HepG2 (cell line): ENCODE measurements around the gene PLA2G4D. TPM values are rescaled to one million over a fixed set of nuclear protein-coding genes. Genes with fewer than 3 reads are reported as not detected.

ENCODE experiments used
- ATAC-seq: fragments of 200-7000 bp; cut with Tn5 transposase; 3 replicates; pipeline ENCODE4 v1.9.1; 2020; ENCODE audit warnings: mild to moderate bottlenecking, moderate library complexity
- BruUV-seq: library from RNA; stranded (reverse); fragments of 400-500 nt; replicated peaks from 2 replicates; lab custom pipeline; 2021; lab: Mats Ljungman, UMichigan
- CTCF ChIA-PET: fragments of 300-600 bp; formaldehyde crosslinking; extraction: SDS; loops from one replicate; lab custom pipeline; 2021; ENCODE audit warnings: low total read pairs, inconsistent platforms, low intra/inter-chr PET ratio; lab: Yijun Ruan, JAX
- POLR2A ChIA-PET: fragments of 350-600 bp; sonication (Branson Sonifier 250); formaldehyde crosslinking; loops from one replicate; lab custom pipeline; 2020; ENCODE audit warnings: antibody characterized with exemption, inconsistent platforms; lab: Yijun Ruan, JAX
- DNase-seq: peaks from one replicate; pipeline ENCODE4 v3.0.0-alpha.2; 2015; ENCODE audit warnings: low spot score
- FAIRE-seq: peaks from 3 replicates; lab custom pipeline; 2011; peaks lifted over from hg19 to GRCh38; lab: Jason Lieb, UNC
- H2AFZ ChIP-seq: one replicate; pipeline ENCODE4 v1.6.1; 2011; ENCODE audit warnings: low read length, inconsistent platforms
- H3K27ac ChIP-seq: fragments of 300-600 bp; 3 replicates; pipeline ENCODE4 v1.8.0; 2011; ENCODE audit warnings: mixed run types, mild to moderate bottlenecking, mixed read lengths, low read length, inconsistent platforms; ENCODE audit not compliant: insufficient read depth; ENCODE audit errors: extremely low read length
- H3K27me3 ChIP-seq, 2 experiments: fragments of 200-600 bp in 1 of 2; 2 replicates in 1 of 2; 3 replicates in 1 of 2; pipeline versions ENCODE4 v1.6.0 to v1.8.0; 2011; ENCODE audit warnings: low read length in 2 of 2, mild to moderate bottlenecking in 2 of 2, moderate library complexity in 2 of 2, inconsistent platforms in 1 of 2; ENCODE audit not compliant: insufficient read depth in 2 of 2, control insufficient read depth in 1 of 2
- H3K36me3 ChIP-seq, 2 experiments: fragments of 200-600 bp in 1 of 2; replicated peaks in 1 of 2; 2 replicates in 1 of 2; 3 replicates in 1 of 2; pipeline versions ENCODE4 v1.5.1 to v1.8.0; 2011; ENCODE audit warnings: low read length in 2 of 2, inconsistent platforms in 1 of 2; ENCODE audit not compliant: insufficient read depth in 2 of 2, control insufficient read depth in 1 of 2
- H3K4me1 ChIP-seq: 2 replicates; pipeline ENCODE4 v1.5.1; 2012; ENCODE audit warnings: low read length, inconsistent platforms; ENCODE audit not compliant: insufficient read depth
- H3K4me2 ChIP-seq: 2 replicates; pipeline ENCODE4 v1.6.0; 2011; ENCODE audit warnings: low read depth, low read length, inconsistent platforms
- H3K4me3 ChIP-seq, 3 experiments: fragments of 200-600 bp in 1 of 3; sonication (generic), shearing (Covaris generic) in 1 of 3; replicated peaks in 1 of 3; 2 replicates each; pipeline ENCODE4 v1.5.1; 2011 to 2016; ENCODE audit warnings: low read length in 3 of 3, inconsistent platforms in 2 of 3, low read depth in 2 of 3, mild to moderate bottlenecking in 2 of 3, control low read depth in 1 of 3, mixed read lengths in 1 of 3; ENCODE audit not compliant: insufficient read depth in 1 of 3
- H3K79me2 ChIP-seq: one replicate; pipeline ENCODE4 v1.6.1; 2011; ENCODE audit warnings: low read length, inconsistent platforms; ENCODE audit not compliant: insufficient read depth
- H3K9ac ChIP-seq: 2 replicates; pipeline ENCODE4 v1.6.0; 2011; ENCODE audit warnings: mild to moderate bottlenecking, low read depth, low read length, inconsistent platforms; ENCODE audit not compliant: insufficient read depth
- H3K9me3 ChIP-seq: 2 replicates; pipeline ENCODE4 v1.5.1; 2012; ENCODE audit warnings: mild to moderate bottlenecking, low read length
- H4K20me1 ChIP-seq: 2 replicates; pipeline ENCODE4 v1.6.0; 2011; ENCODE audit warnings: inconsistent platforms, mild to moderate bottlenecking, low read length, moderate library complexity; ENCODE audit not compliant: insufficient read depth
- EEA1 ChIP-seq: sonication (generic); formaldehyde crosslinking; IDR thresholded peaks from 2 replicates; pipeline ENCODE4 v1.5.1; 2020; ENCODE audit warnings: mild to moderate bottlenecking, missing genetic modification reagents, borderline replicate concordance
- MAFF ChIP-seq: IDR thresholded peaks from 2 replicates; pipeline ENCODE4 v1.6.1; 2011; ENCODE audit warnings: low read depth, low read length, improper control_type of control experiment
- NFYB ChIP-seq: sonication (generic); formaldehyde crosslinking; IDR thresholded peaks from 2 replicates; pipeline ENCODE4 v1.4.0; 2020; ENCODE audit warnings: missing genetic modification reagents
- NFYC ChIP-seq: IDR thresholded peaks from 2 replicates; pipeline ENCODE4 v1.6.1; 2016; ENCODE audit warnings: missing genetic modification reagents, missing compliant biosample characterization
- PLRG1 ChIP-seq: fragments of 450-650 bp; conservative IDR thresholded peaks from 2 replicates; pipeline ENCODE4 v1.6.1; 2016
- SATB2 ChIP-seq: sonication (generic); formaldehyde crosslinking; IDR thresholded peaks from 2 replicates; pipeline ENCODE4 v1.5.0; 2020; ENCODE audit warnings: missing genetic modification reagents
- SRY ChIP-seq: sonication (generic); formaldehyde crosslinking; IDR thresholded peaks from 2 replicates; pipeline ENCODE4 v1.8.0; 2022; ENCODE audit warnings: mild to moderate bottlenecking, missing genetic modification reagents
- ZFX ChIP-seq: sonication (generic); formaldehyde crosslinking; IDR thresholded peaks from 2 replicates; pipeline ENCODE4 v1.4.0; 2020; ENCODE audit warnings: mild to moderate bottlenecking, low read depth, missing genetic modification reagents, moderate library complexity
- ZIK1 ChIP-seq: sonication (generic); formaldehyde crosslinking; IDR thresholded peaks from 2 replicates; pipeline ENCODE4 v1.5.0; 2020; ENCODE audit warnings: mild to moderate bottlenecking, low read depth, missing genetic modification reagents, borderline replicate concordance
- ZNF121 ChIP-seq: sonication (generic); formaldehyde crosslinking; IDR thresholded peaks from 2 replicates; pipeline ENCODE4 v1.5.0; 2020; ENCODE audit warnings: mild to moderate bottlenecking, missing genetic modification reagents
- ZNF263 ChIP-seq: sonication (generic); formaldehyde crosslinking; IDR thresholded peaks from 2 replicates; pipeline ENCODE4 v1.4.0; 2020; ENCODE audit warnings: missing genetic modification reagents
- ZNF737 ChIP-seq: sonication (generic); formaldehyde crosslinking; IDR thresholded peaks from 2 replicates; pipeline ENCODE4 v1.5.0; 2020; ENCODE audit warnings: missing genetic modification reagents, mild to moderate bottlenecking, borderline replicate concordance
- ZNF746 ChIP-seq: sonication (generic); formaldehyde crosslinking; IDR thresholded peaks from 2 replicates; pipeline ENCODE4 v1.8.0; 2022; ENCODE audit warnings: mild to moderate bottlenecking, missing genetic modification reagents
- ZNF777 ChIP-seq: sonication (generic); formaldehyde crosslinking; IDR thresholded peaks from 2 replicates; pipeline ENCODE4 v1.4.0; 2020; ENCODE audit warnings: missing genetic modification reagents
- ZSCAN9 ChIP-seq: IDR thresholded peaks from 2 replicates; pipeline ENCODE4 v1.6.1; 2016; ENCODE audit warnings: borderline replicate concordance
- WGBS: methylation state at CpG from one replicate; pipeline ENCODE4 v1.1.6; 2017; ENCODE audit warnings: low lambda C conversion rate; 5-methylcytosine and 5-hydroxymethylcytosine counted together
- in situ Hi-C: cut with HindIII; loops from 2 replicates; pipeline ENCODE4 v1.10.0; 2017; ENCODE audit warnings: low pct_unique_long_range_greater_than_20kb; ENCODE audit not compliant: extremely low pct_ligation_motif_present
- intact Hi-C: fragments of 100-400 bp; cut with micrococcal nuclease; formaldehyde crosslinking; loops from one replicate; pipeline ENCODE4 v1.10.0; 2022; ENCODE audit not compliant: unreplicated experiment
- polyA plus RNA-seq, 8 experiments: library from polyadenylated mRNA; depleted of rRNA in 3 of 8; stranded (reverse) in 7 of 8; unstranded in 1 of 8; fragments of >200 nt; fragmentation: Illumina TruSeq in 4 of 8; extraction: Trizol in 4 of 8; gene quantifications; 2 replicates each; pipeline versions ENCODE4 v1.2.1 to v1.2.3, GENCODE V29; 2011 to 2016; ENCODE audit warnings: low read depth in 4 of 8, missing spikeins in 1 of 8, mixed read lengths in 1 of 8; ENCODE audit not compliant: insufficient read depth in 1 of 8
- total RNA-seq, 5 experiments: library from RNA; depleted of rRNA; stranded (reverse); fragments of >200 nt; fragmentation: Illumina TruSeq; extraction: Trizol; gene quantifications; 2 replicates each; pipeline ENCODE4 v1.2.3, GENCODE V29; 2016; ENCODE audit warnings: low read depth in 1 of 5
- TF ChIP-seq, protein P1 (sequence below): sonication (generic); formaldehyde crosslinking; IDR thresholded peaks from 2 replicates; pipeline ENCODE4 v1.4.0; 2020; ENCODE audit warnings: missing genetic modification reagents, mild to moderate bottlenecking, borderline replicate concordance
- TF ChIP-seq, protein P2 (sequence below): sonication (generic); formaldehyde crosslinking; conservative IDR thresholded peaks from 2 replicates; pipeline ENCODE4 v1.8.0; 2022; ENCODE audit warnings: missing genetic modification reagents
- TF ChIP-seq, protein P3 (sequence below): sonication (generic); formaldehyde crosslinking; IDR thresholded peaks from 2 replicates; pipeline ENCODE4 v1.4.0; 2020; ENCODE audit warnings: missing genetic modification reagents

PLA2G4D gene
- total and polyA plus RNA-seq, 2 of the 13 experiments (the other 11 are each of a cell fraction or from before 2014, with no cell fraction given), result 0.04 to 0.21 TPM

DNA sequence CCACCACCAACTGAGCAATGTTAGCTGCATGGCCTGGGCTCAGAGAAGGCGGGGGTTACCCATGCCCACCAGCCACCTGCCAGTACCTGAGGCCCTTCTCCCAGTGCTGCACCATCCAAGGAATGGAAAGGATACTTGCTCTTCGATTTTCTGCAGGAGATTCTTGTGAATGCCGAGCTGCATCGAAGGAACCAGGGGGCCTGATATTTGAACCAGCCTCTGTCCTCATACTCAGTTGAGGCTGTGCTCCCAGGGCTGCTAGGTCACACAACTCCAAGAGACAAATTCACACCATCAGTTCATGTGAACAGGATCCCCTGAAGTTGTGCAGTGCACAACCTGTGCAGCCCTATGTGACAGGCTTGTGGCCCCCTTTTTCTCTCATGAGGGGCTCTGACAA is 44.0 kb upstream of the PLA2G4D start:
- H3K36me3 ChIP-seq, result no peaks in the 10 kb centered on the region
- peaks cover 81% of the 10 kb centered on the region for H3K4me1 ChIP-seq
- 80% methylated on average over 1 of the region's 4 CpGs for WGBS
- peak overlapping the region; percentile 48 for H3K4me2 ChIP-seq
- TF ChIP-seq, protein P1, sequence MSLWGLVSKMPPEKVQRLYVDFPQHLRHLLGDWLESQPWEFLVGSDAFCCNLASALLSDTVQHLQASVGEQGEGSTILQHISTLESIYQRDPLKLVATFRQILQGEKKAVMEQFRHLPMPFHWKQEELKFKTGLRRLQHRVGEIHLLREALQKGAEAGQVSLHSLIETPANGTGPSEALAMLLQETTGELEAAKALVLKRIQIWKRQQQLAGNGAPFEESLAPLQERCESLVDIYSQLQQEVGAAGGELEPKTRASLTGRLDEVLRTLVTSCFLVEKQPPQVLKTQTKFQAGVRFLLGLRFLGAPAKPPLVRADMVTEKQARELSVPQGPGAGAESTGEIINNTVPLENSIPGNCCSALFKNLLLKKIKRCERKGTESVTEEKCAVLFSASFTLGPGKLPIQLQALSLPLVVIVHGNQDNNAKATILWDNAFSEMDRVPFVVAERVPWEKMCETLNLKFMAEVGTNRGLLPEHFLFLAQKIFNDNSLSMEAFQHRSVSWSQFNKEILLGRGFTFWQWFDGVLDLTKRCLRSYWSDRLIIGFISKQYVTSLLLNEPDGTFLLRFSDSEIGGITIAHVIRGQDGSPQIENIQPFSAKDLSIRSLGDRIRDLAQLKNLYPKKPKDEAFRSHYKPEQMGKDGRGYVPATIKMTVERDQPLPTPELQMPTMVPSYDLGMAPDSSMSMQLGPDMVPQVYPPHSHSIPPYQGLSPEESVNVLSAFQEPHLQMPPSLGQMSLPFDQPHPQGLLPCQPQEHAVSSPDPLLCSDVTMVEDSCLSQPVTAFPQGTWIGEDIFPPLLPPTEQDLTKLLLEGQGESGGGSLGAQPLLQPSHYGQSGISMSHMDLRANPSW (CRISPR knock-in tag), result no peak
- no peak for TF ChIP-seq MAFF
- 0 out of 2 replicates have a peak, but pooled peaks have one; percentile 28 for TF ChIP-seq ZNF777 (CRISPR knock-in tag)
- no peak for TF ChIP-seq ZNF121 (CRISPR knock-in tag)
- no peak for TF ChIP-seq EEA1 (CRISPR knock-in tag)
- TF ChIP-seq SATB2 (CRISPR knock-in tag), result no peak
- TF ChIP-seq PLRG1, result no peak
- TF ChIP-seq ZIK1, result 0 out of 2 replicates have a peak, but pooled peaks have one; percentile 1
- no peak for TF ChIP-seq NFYC (CRISPR knock-in tag)
- TF ChIP-seq ZNF263 (CRISPR knock-in tag), result 0 out of 2 replicates have a peak, but pooled peaks have one; percentile 4
- TF ChIP-seq SRY (CRISPR knock-in tag), result 0 out of 2 replicates have a peak, but pooled peaks have one; percentile 15
- TF ChIP-seq, protein P2, sequence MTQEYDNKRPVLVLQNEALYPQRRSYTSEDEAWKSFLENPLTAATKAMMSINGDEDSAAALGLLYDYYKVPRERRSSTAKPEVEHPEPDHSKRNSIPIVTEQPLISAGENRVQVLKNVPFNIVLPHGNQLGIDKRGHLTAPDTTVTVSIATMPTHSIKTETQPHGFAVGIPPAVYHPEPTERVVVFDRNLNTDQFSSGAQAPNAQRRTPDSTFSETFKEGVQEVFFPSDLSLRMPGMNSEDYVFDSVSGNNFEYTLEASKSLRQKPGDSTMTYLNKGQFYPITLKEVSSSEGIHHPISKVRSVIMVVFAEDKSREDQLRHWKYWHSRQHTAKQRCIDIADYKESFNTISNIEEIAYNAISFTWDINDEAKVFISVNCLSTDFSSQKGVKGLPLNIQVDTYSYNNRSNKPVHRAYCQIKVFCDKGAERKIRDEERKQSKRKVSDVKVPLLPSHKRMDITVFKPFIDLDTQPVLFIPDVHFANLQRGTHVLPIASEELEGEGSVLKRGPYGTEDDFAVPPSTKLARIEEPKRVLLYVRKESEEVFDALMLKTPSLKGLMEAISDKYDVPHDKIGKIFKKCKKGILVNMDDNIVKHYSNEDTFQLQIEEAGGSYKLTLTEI, result no peak
- TF ChIP-seq NFYB (CRISPR knock-in tag), result no peak
- TF ChIP-seq ZSCAN9 (CRISPR knock-in tag), result no peak
- no peak for TF ChIP-seq ZFX (CRISPR knock-in tag)
- TF ChIP-seq, protein P3, sequence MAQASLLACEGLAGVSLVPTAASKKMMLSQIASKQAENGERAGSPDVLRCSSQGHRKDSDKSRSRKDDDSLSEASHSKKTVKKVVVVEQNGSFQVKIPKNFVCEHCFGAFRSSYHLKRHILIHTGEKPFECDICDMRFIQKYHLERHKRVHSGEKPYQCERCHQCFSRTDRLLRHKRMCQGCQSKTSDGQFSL, result no peak
- TF ChIP-seq ZNF737, result no peak
- no peak for TF ChIP-seq ZNF746
- DNase-seq (no peak), FAIRE-seq (no peak), ATAC-seq (no peak)
- H3K4me3 ChIP-seq, result no peak overlapping the region
- no peaks in the 10 kb centered on the region for H4K20me1 ChIP-seq
- intact Hi-C loops, result loop anchor here (5.0 kb wide), 1 partner anchor 71 kb away; no protein-coding TSS in a partner anchor
- no peak overlapping the region for H2AFZ ChIP-seq
- in situ Hi-C loops, result loop anchor here (5.0 kb wide), 2 partner anchors 71 to 151 kb away; no protein-coding TSS in a partner anchor
- CTCF ChIA-PET, result interaction anchor here (1.1 to 1.4 kb wide), 2 partner anchors 72 to 149 kb away, joined by 4 to 6 read pairs; no protein-coding TSS in a partner anchor
- no peaks in the 10 kb centered on the region for H3K79me2 ChIP-seq
- peaks cover 0 to 4% of the 10 kb centered on the region in 2 experiments; a peak in 1 of 5 replicates for H3K27me3 ChIP-seq
- H3K27ac ChIP-seq, result no peak overlapping the region
- H3K9ac ChIP-seq, result no peak overlapping the region
- POLR2A ChIA-PET, result interaction anchor here (1.4 kb wide), 1 partner anchor 18 kb away, joined by 4 read pairs; the partner anchor contains the start of gene PLA2G4F
- H3K9me3 ChIP-seq, result peaks cover 24% of the 10 kb centered on the region
- no TSS peak for BruUV-seq
